ENCODE data around the gene STRA8. TPM values are rescaled to one million over a fixed set of nuclear protein-coding genes. Genes with fewer than 3 reads are reported as not detected.
A peak's percentile ranks its signal among the peaks of the same experiment; 100 is the strongest.

Gene STRA8
- total and polyA plus RNA-seq, 2 of the 13 experiments (the other 11 are each of a cell fraction or from before 2014, with no cell fraction given), result not detected

DNA sequence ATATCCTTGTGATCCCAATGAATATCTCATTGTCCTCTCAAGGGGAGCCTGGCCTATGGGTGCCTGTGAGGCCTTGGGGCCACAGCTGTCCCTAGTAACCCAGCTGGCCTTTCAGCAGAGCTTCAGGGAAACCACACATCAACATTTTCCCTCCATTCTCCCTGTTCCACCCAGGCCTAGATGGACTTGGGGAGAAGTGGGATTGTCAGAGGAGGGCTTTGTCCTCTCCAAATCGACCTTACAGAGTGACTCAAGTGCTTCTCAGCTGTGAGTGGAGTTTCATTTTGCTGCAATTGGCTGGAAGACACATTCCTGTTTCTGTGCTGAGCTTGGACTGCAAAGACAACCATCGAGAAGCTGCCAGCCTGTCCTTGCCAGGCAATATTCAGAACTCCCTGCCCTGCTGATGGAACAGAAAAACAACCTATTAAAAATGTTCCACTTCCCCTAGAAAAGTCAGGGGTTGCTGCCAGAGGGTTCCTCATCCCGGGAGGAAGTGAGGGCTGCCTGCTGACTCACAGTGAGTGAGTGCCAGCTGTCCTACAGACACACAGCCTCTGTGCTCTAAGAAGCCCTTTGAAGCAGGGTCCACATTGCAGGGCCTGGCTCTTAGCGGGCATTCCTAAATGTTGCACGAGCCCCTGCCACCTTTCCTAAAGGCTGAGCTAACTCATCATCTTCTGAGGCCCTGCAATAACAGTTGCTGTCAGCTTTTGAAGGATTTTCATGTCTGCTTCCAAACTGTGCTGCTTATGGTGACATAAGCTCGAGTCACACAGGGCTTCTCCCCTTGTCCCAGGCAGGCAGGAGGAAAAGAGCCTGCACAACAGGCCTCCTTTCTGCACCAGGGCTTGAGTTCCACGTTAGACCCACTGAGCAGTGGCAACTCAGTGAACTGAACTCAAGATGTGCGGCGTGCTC is 20.5 kb downstream of the STRA8 start (continued):
- TF ChIP-seq ZNF598 (CRISPR knock-in tag; IDR thresholded peaks at IDR 0.05; ENCODE audit: borderline replicate concordance), result no peak
- TF ChIP-seq, protein P1, sequence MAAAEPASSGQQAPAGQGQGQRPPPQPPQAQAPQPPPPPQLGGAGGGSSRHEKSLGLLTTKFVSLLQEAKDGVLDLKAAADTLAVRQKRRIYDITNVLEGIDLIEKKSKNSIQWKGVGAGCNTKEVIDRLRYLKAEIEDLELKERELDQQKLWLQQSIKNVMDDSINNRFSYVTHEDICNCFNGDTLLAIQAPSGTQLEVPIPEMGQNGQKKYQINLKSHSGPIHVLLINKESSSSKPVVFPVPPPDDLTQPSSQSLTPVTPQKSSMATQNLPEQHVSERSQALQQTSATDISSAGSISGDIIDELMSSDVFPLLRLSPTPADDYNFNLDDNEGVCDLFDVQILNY (CRISPR knock-in tag; conservative IDR thresholded peaks at IDR 0.05), result no peak

DNA sequence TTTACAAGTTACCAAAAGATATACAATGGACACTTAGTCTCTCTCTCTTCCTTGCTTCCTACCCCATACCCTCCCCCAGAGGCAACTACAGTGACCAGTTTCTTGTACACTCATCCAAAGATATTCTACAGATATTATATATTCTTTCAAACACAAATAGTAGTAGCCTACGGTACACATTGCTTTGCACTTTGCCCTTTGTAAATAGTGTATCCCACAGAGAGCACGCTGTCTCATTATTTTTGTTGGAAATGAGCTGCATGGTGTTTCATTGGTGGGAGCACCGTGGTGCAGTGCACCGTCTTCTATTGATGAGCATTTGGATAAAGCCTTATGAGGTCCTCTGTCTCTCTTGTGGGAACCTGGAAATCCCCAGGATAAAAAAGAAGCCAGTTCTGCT is 24.2 kb downstream of the STRA8 start:
- ATAC-seq (peak; percentile 72), DNase-seq (ENCODE audit: low spot score) (peak; percentile 79), FAIRE-seq (peak; percentile 37)
- Histone ChIP-seq H3K4me1 (ENCODE audit: insufficient read depth, low read length) (peaks cover 80% of the 10 kb centered on the region), H3K9ac (ENCODE audit: insufficient read depth, low read depth, low read length) (no peak overlapping the region), H3K4me3 (replicated peaks in 1 of 3; ENCODE audit: insufficient read depth in 1 of 3, low read depth in 2 of 3, low read length in 3 of 3) (no peak overlapping the region; a peak in 1 of 6 replicates), H3K79me2 (ENCODE audit: insufficient read depth, low read length) (no peaks in the 10 kb centered on the region), H3K27ac (ENCODE audit: extremely low read length, insufficient read depth, low read length) (no peak overlapping the region), H3K9me3 (ENCODE audit: low read length) (no peaks in the 10 kb centered on the region), H2AFZ (ENCODE audit: low read length) (no peak overlapping the region), H3K4me2 (ENCODE audit: low read depth, low read length) (peak overlapping the region; percentile 40), H4K20me1 (ENCODE audit: insufficient read depth, low read length) (no peaks in the 10 kb centered on the region), H3K36me3 (replicated peaks in 1 of 2; ENCODE audit: control insufficient read depth in 1 of 2, insufficient read depth in 2 of 2, low read length in 2 of 2) (no peaks in the 10 kb centered on the region; a peak in 1 of 5 replicates), H3K27me3 (ENCODE audit: control insufficient read depth in 1 of 2, insufficient read depth in 2 of 2, low read length in 2 of 2) (peaks cover 0 to 7% of the 10 kb centered on the region in 2 experiments; a peak in 4 of 5 replicates)
- BruUV-seq (replicated peaks), result no TSS peak
- ChIA-PET CTCF (ENCODE audit: low intra/inter-chr PET ratio, low total read pairs) (no interaction called here), POLR2A (interaction anchor here (0.9 kb wide), 1 partner anchor 47 kb away, joined by 3 read pairs; the partner anchor contains the start of gene WDR91)
- intact Hi-C loops (cut with micrococcal nuclease; ENCODE audit: unreplicated experiment) (no loop called here), in situ Hi-C loops (cut with HindIII; ENCODE audit: extremely low pct_ligation_motif_present, low pct_unique_long_range_greater_than_20kb) (no loop called here)
- 0% methylated on average over 4 of the region's 4 CpGs for WGBS (ENCODE audit: low lambda C conversion rate)
- TF ChIP-seq RARG (CRISPR knock-in tag; IDR thresholded peaks at IDR 0.05; ENCODE audit: low read depth) (no peak), MAX (IDR thresholded peaks at IDR 0.05) (peak; percentile 64; the same call in 1 of the 2 replicates), PAXIP1 (CRISPR knock-in tag; conservative IDR thresholded peaks at IDR 0.05) (peak; percentile 77), FOXA1 (IDR thresholded peaks at IDR 0.05) (peak; percentile 39; the same call in 1 of the 2 replicates), FOXA1 (CRISPR knock-in tag; IDR thresholded peaks at IDR 0.05) (peak; percentile 86), NAIF1 (CRISPR knock-in tag; IDR thresholded peaks at IDR 0.05; ENCODE audit: borderline replicate concordance) (no peak), HNF4A (CRISPR knock-in tag; IDR thresholded peaks at IDR 0.05) (peak; percentile 84)
- TF ChIP-seq, protein P2, sequence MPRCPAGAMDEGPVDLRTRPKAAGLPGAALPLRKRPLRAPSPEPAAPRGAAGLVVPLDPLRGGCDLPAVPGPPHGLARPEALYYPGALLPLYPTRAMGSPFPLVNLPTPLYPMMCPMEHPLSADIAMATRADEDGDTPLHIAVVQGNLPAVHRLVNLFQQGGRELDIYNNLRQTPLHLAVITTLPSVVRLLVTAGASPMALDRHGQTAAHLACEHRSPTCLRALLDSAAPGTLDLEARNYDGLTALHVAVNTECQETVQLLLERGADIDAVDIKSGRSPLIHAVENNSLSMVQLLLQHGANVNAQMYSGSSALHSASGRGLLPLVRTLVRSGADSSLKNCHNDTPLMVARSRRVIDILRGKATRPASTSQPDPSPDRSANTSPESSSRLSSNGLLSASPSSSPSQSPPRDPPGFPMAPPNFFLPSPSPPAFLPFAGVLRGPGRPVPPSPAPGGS (CRISPR knock-in tag; IDR thresholded peaks at IDR 0.05), result no peak
- TF ChIP-seq, protein P3, sequence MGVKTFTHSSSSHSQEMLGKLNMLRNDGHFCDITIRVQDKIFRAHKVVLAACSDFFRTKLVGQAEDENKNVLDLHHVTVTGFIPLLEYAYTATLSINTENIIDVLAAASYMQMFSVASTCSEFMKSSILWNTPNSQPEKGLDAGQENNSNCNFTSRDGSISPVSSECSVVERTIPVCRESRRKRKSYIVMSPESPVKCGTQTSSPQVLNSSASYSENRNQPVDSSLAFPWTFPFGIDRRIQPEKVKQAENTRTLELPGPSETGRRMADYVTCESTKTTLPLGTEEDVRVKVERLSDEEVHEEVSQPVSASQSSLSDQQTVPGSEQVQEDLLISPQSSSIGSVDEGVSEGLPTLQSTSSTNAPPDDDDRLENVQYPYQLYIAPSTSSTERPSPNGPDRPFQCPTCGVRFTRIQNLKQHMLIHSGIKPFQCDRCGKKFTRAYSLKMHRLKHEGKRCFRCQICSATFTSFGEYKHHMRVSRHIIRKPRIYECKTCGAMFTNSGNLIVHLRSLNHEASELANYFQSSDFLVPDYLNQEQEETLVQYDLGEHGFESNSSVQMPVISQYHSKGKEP (CRISPR knock-in tag; IDR thresholded peaks at IDR 0.05), result no peak
